HepG2 (cell line): ENCODE data around the gene MRPL38. TPM values are rescaled to one million over a fixed set of nuclear protein-coding genes. Genes with fewer than 3 reads are reported as not detected.

Experiments used
- ASH2L ChIP-seq: fragments of 300-600, 200-600 bp; sonication (generic); IDR thresholded peaks from 2 replicates; pipeline ENCODE4 v1.7.0; 2017; ENCODE audit warnings: low read depth, mild to moderate bottlenecking, moderate library complexity, mixed read lengths, low read length; ENCODE audit not compliant: insufficient read length
- ATAD3A ChIP-seq: sonication (generic); formaldehyde crosslinking; IDR thresholded peaks from 2 replicates; pipeline ENCODE4 v1.4.0; 2020; ENCODE audit warnings: missing genetic modification reagents
- ATF7 ChIP-seq, 2 experiments: fragments of 450-650 bp in 1 of 2; sonication (generic) in 1 of 2; formaldehyde crosslinking in 1 of 2; IDR thresholded peaks; 2 replicates each; pipeline versions ENCODE4 v1.4.0 to v1.6.1; 2016 to 2020; ENCODE audit warnings: antibody characterized with exemption in 1 of 2, mild to moderate bottlenecking in 1 of 2, missing genetic modification reagents in 1 of 2
- GATAD2A ChIP-seq: IDR thresholded peaks from 2 replicates; pipeline ENCODE4 v1.6.1; 2016
- HNF4A ChIP-seq: sonication (generic); formaldehyde crosslinking; IDR thresholded peaks from 2 replicates; pipeline ENCODE4 v1.4.0; 2020; ENCODE audit warnings: missing genetic modification reagents
- JARID2 ChIP-seq: sonication (generic); formaldehyde crosslinking; IDR thresholded peaks from 2 replicates; pipeline ENCODE4 v1.8.1; 2023; ENCODE audit warnings: missing genetic modification reagents, inconsistent platforms; ENCODE audit not compliant: insufficient replicate concordance
- KDM1A ChIP-seq: IDR thresholded peaks from 2 replicates; pipeline ENCODE4 v1.6.1; 2016; ENCODE audit warnings: missing compliant biosample characterization
- KDM4B ChIP-seq: sonication (generic); formaldehyde crosslinking; IDR thresholded peaks from 2 replicates; pipeline ENCODE4 v1.4.0; 2020; ENCODE audit warnings: missing genetic modification reagents
- MIER2 ChIP-seq: IDR thresholded peaks from 2 replicates; pipeline ENCODE4 v1.6.1; 2016; ENCODE audit warnings: missing biosample characterization, missing genetic modification reagents
- PRPF4 ChIP-seq: fragments of 200-400 bp; formaldehyde crosslinking; IDR thresholded peaks from 2 replicates; pipeline ENCODE4 v1.6.1; 2016; ENCODE audit warnings: low read length, low read depth; ENCODE audit not compliant: poor library complexity, severe bottlenecking
- RFX5 ChIP-seq: IDR thresholded peaks from 2 replicates; pipeline ENCODE4 v1.6.1; 2011; ENCODE audit warnings: low read depth, low read length, improper control_type of control experiment
- SMARCE1 ChIP-seq: fragments of 450-650 bp; IDR thresholded peaks from 2 replicates; pipeline ENCODE4 v1.6.1; 2017; ENCODE audit warnings: borderline replicate concordance
- TBX3 ChIP-seq: fragments of 450-650 bp; IDR thresholded peaks from 2 replicates; pipeline ENCODE4 v1.6.1; 2017; ENCODE audit warnings: antibody characterized with exemption, mild to moderate bottlenecking, inconsistent platforms, borderline replicate concordance
- WIZ ChIP-seq: sonication (generic); formaldehyde crosslinking; IDR thresholded peaks from 2 replicates; pipeline ENCODE4 v1.5.1; 2020; ENCODE audit warnings: mild to moderate bottlenecking, missing genetic modification reagents
- ZC3H4 ChIP-seq: sonication (generic); formaldehyde crosslinking; IDR thresholded peaks from 2 replicates; pipeline ENCODE4 v1.4.0; 2020; ENCODE audit warnings: missing genetic modification reagents, borderline replicate concordance
- ZFP37 ChIP-seq: sonication (generic); formaldehyde crosslinking; IDR thresholded peaks from 2 replicates; pipeline ENCODE4 v1.4.0; 2020; ENCODE audit warnings: missing genetic modification reagents, borderline replicate concordance
- ZIK1 ChIP-seq: sonication (generic); formaldehyde crosslinking; IDR thresholded peaks from 2 replicates; pipeline ENCODE4 v1.5.0; 2020; ENCODE audit warnings: mild to moderate bottlenecking, low read depth, missing genetic modification reagents, borderline replicate concordance
- ZNF251 ChIP-seq: sonication (generic); formaldehyde crosslinking; IDR thresholded peaks from 2 replicates; pipeline ENCODE4 v1.9.0; 2021; ENCODE audit warnings: mild to moderate bottlenecking, missing genetic modification reagents
- ZNF816 ChIP-seq: sonication (generic); formaldehyde crosslinking; IDR thresholded peaks from 2 replicates; pipeline ENCODE4 v1.8.0; 2022; ENCODE audit warnings: missing genetic modification reagents, mild to moderate bottlenecking, borderline replicate concordance
- polyA plus RNA-seq, 8 experiments: library from polyadenylated mRNA; depleted of rRNA in 3 of 8; stranded (reverse) in 7 of 8; unstranded in 1 of 8; fragments of >200 nt; fragmentation: Illumina TruSeq in 4 of 8; extraction: Trizol in 4 of 8; gene quantifications; 2 replicates each; pipeline versions ENCODE4 v1.2.1 to v1.2.3, GENCODE V29; 2011 to 2016; ENCODE audit warnings: low read depth in 4 of 8, missing spikeins in 1 of 8, mixed read lengths in 1 of 8; ENCODE audit not compliant: insufficient read depth in 1 of 8
- total RNA-seq, 5 experiments: library from RNA; depleted of rRNA; stranded (reverse); fragments of >200 nt; fragmentation: Illumina TruSeq; extraction: Trizol; gene quantifications; 2 replicates each; pipeline ENCODE4 v1.2.3, GENCODE V29; 2016; ENCODE audit warnings: low read depth in 1 of 5
- TF ChIP-seq, protein P1 (sequence below): sonication (generic); formaldehyde crosslinking; IDR thresholded peaks from 2 replicates; pipeline ENCODE4 v1.5.0; 2020; ENCODE audit warnings: missing genetic modification reagents
- TF ChIP-seq, protein P2 (sequence below): sonication (generic); formaldehyde crosslinking; IDR thresholded peaks from 2 replicates; pipeline ENCODE4 v1.8.1; 2023; ENCODE audit warnings: mild to moderate bottlenecking, inconsistent platforms, moderate library complexity, missing genetic modification reagents, borderline replicate concordance
- TF ChIP-seq, protein P3 (sequence below): sonication (generic); formaldehyde crosslinking; IDR thresholded peaks from 2 replicates; pipeline ENCODE4 v1.4.0; 2020; ENCODE audit warnings: missing genetic modification reagents, borderline replicate concordance
- TF ChIP-seq, protein P4 (sequence below), 2 experiments: IDR thresholded peaks; 2 replicates each; pipeline ENCODE4 v1.6.1; 2011 to 2012; ENCODE audit warnings: low read length in 2 of 2, borderline replicate concordance in 1 of 2, low read depth in 1 of 2, mild to moderate bottlenecking in 1 of 2, moderate library complexity in 1 of 2

The MRPL38 gene
- total and polyA plus RNA-seq, 2 of the 13 experiments (the other 11 are each of a cell fraction or from before 2014, with no cell fraction given): 83.7 to 125 TPM

DNA sequence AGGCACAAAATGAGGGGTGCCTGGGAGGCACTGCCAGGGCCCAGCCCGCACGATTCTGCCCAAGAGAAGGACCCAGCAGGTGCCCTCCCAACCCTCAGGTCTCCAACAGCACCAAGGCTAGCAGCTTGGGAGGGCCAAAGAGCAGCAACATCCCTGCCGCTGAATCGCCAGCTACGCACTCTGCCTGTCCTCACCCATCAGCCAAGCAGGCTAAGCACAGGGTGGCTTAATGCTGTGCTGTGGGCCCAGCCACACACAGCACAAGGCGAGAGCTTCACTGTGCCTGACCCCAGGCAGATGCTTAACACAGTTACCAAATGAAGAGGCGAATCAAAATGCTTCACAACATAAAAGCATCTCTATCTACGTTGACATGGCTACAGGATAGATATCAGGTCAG is 10.6 kb upstream of the MRPL38 start (continued):
- TF ChIP-seq ZFP37 (CRISPR knock-in tag) (no peak), ASH2L (no peak), ZIK1 (CRISPR knock-in tag) (no peak), ATAD3A (CRISPR knock-in tag) (no peak), PRPF4 (no peak), HNF4A (CRISPR knock-in tag) (0 out of 2 replicates have a peak, but pooled peaks have one; percentile 3), ZC3H4 (CRISPR knock-in tag) (no peak), ATF7 (IDR thresholded peaks at IDR 0.05) (no peak), ATF7 (CRISPR knock-in tag; IDR thresholded peaks at IDR 0.05) (no peak), WIZ (CRISPR knock-in tag) (no peak), JARID2 (CRISPR knock-in tag) (no peak), ZNF251 (CRISPR knock-in tag) (no peak), RFX5 (no peak), SMARCE1 (no peak), TBX3 (no peak), MIER2 (CRISPR knock-in tag) (0 out of 2 replicates have a peak, but pooled peaks have one; percentile 30), KDM4B (no peak), KDM1A (CRISPR knock-in tag) (no peak), ZNF816 (CRISPR knock-in tag) (no peak), GATAD2A (CRISPR knock-in tag) (no peak)
- TF ChIP-seq, protein P1, sequence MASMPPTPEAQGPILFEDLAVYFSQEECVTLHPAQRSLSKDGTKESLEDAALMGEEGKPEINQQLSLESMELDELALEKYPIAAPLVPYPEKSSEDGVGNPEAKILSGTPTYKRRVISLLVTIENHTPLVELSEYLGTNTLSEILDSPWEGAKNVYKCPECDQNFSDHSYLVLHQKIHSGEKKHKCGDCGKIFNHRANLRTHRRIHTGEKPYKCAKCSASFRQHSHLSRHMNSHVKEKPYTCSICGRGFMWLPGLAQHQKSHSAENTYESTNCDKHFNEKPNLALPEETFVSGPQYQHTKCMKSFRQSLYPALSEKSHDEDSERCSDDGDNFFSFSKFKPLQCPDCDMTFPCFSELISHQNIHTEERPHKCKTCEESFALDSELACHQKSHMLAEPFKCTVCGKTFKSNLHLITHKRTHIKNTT: no peak
- TF ChIP-seq, protein P2, sequence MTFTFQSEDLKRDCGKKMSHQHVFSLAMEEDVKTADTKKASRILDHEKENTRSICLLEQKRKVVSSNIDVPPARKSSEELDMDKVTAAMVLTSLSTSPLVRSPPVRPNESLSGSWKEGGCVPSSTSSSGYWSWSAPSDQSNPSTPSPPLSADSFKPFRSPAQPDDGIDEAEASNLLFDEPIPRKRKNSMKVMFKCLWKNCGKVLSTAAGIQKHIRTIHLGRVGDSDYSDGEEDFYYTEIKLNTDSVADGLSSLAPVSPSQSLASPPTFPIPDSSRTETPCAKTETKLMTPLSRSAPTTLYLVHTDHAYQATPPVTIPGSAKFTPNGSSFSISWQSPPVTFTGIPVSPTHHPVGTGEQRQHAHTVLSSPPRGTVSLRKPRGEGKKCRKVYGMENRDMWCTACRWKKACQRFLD (CRISPR knock-in tag): no peak
- TF ChIP-seq, protein P3, sequence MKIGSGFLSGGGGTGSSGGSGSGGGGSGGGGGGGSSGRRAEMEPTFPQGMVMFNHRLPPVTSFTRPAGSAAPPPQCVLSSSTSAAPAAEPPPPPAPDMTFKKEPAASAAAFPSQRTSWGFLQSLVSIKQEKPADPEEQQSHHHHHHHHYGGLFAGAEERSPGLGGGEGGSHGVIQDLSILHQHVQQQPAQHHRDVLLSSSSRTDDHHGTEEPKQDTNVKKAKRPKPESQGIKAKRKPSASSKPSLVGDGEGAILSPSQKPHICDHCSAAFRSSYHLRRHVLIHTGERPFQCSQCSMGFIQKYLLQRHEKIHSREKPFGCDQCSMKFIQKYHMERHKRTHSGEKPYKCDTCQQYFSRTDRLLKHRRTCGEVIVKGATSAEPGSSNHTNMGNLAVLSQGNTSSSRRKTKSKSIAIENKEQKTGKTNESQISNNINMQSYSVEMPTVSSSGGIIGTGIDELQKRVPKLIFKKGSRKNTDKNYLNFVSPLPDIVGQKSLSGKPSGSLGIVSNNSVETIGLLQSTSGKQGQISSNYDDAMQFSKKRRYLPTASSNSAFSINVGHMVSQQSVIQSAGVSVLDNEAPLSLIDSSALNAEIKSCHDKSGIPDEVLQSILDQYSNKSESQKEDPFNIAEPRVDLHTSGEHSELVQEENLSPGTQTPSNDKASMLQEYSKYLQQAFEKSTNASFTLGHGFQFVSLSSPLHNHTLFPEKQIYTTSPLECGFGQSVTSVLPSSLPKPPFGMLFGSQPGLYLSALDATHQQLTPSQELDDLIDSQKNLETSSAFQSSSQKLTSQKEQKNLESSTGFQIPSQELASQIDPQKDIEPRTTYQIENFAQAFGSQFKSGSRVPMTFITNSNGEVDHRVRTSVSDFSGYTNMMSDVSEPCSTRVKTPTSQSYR (CRISPR knock-in tag): 0 out of 2 replicates have a peak, but pooled peaks have one; percentile 2
- TF ChIP-seq, protein P4, sequence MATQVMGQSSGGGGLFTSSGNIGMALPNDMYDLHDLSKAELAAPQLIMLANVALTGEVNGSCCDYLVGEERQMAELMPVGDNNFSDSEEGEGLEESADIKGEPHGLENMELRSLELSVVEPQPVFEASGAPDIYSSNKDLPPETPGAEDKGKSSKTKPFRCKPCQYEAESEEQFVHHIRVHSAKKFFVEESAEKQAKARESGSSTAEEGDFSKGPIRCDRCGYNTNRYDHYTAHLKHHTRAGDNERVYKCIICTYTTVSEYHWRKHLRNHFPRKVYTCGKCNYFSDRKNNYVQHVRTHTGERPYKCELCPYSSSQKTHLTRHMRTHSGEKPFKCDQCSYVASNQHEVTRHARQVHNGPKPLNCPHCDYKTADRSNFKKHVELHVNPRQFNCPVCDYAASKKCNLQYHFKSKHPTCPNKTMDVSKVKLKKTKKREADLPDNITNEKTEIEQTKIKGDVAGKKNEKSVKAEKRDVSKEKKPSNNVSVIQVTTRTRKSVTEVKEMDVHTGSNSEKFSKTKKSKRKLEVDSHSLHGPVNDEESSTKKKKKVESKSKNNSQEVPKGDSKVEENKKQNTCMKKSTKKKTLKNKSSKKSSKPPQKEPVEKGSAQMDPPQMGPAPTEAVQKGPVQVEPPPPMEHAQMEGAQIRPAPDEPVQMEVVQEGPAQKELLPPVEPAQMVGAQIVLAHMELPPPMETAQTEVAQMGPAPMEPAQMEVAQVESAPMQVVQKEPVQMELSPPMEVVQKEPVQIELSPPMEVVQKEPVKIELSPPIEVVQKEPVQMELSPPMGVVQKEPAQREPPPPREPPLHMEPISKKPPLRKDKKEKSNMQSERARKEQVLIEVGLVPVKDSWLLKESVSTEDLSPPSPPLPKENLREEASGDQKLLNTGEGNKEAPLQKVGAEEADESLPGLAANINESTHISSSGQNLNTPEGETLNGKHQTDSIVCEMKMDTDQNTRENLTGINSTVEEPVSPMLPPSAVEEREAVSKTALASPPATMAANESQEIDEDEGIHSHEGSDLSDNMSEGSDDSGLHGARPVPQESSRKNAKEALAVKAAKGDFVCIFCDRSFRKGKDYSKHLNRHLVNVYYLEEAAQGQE (IDR thresholded peaks at IDR 0.05; ENCODE audit: borderline replicate concordance in 1 of 2, low read depth in 1 of 2, low read length in 2 of 2): no peak; a peak in 1 of 4 replicates
